ENCODE data around the gene RNASE1. TPM values are rescaled to one million over a fixed set of nuclear protein-coding genes. Genes with fewer than 3 reads are reported as not detected.

RNASE1 gene
- total and polyA plus RNA-seq, 2 donors (not counting 3 experiments of a cell fraction or from before 2014, with no cell fraction given) = 182 to 909 TPM

DNA sequence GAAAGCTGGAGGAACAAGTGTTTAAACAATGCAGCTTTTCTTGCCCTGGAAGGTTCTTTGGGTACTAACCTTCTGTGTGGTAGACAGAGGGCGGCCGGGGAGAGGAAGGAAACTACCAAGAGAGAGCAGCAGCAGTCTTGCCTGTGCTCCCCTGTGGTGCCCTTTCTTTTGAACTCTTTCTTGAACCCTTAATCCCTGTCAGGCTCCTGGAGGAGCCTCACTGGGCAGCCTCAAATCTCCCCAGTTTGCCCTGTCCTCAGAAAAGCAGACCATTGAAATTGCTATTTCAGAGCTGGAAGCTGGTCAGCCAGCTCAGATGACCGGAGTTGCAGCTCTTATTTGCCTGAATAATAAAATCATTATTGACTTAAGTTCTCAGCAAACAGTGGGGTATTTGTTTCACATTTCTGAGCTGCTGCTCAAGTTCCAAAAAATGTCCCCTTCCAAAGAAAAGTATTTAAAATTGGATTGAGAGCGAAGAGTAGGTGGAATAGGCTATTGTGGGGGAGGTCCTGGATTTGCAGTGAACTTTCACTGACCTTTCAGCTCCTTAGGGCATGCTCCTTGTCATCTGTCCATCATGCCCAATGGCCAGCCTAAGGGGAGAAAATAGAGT lies 46.4 kb upstream of the RNASE1 start:
- no peaks in the 10 kb centered on the region for H3K4me1 ChIP-seq (ENCODE audit: control insufficient read depth, extremely low read depth, insufficient read depth, low read length)
- ChIA-PET POLR2A (no interaction called here), CTCF (interaction anchor here (0.9 to 2.7 kb wide), 6 partner anchors 9 to 152 kb away, joined by 3 to 19 read pairs (median 7); no protein-coding TSS in a partner anchor)
- FAIRE-seq (no peak), DNase-seq (ENCODE audit: low read depth, low spot score) (no peak)
- H3K4me3 ChIP-seq (replicated peaks in 1 of 3; ENCODE audit: insufficient read depth in 1 of 3, low read depth in 1 of 3, low read length in 3 of 3) = no peak overlapping the region
- H3K27me3 ChIP-seq (ENCODE audit: control insufficient read depth in 2 of 2, insufficient read depth in 2 of 2, low read length in 2 of 2) = peaks cover 2 to 15% of the 10 kb centered on the region in 2 experiments
- H4K20me1 ChIP-seq (replicated peaks; ENCODE audit: control insufficient read depth, extremely low read depth, insufficient read depth, low read length) = no peaks in the 10 kb centered on the region
- no peak overlapping the region for H2AFZ ChIP-seq (ENCODE audit: low read depth, low read length)
- no TSS peak for BruUV-seq (replicated peaks)
- H3K9me1 ChIP-seq (replicated peaks; ENCODE audit: control insufficient read depth, extremely low read depth, insufficient read depth, low read length) = no peaks in the 10 kb centered on the region
- H3K79me2 ChIP-seq (ENCODE audit: control insufficient read depth, insufficient read depth, low read length) = no peaks in the 10 kb centered on the region
- no peak overlapping the region for H3K27ac ChIP-seq (ENCODE audit: insufficient read depth, low read depth, low read length)
- no peak overlapping the region for H3K4me2 ChIP-seq (ENCODE audit: insufficient read depth, low read length)
- H3K9me3 ChIP-seq (replicated peaks; ENCODE audit: control insufficient read depth, insufficient read depth, low read length) = no peaks in the 10 kb centered on the region
- intact Hi-C loops (cut with micrococcal nuclease) (loop anchor here (5.0 kb wide), 1 partner anchor 67 kb away; the partner anchor contains the start of gene RNASE6), dilution Hi-C loops (cut with MboI; ENCODE audit: extremely low pct_ligation_motif_present, low sequenced_read_pairs) (no loop called here)
- no peak overlapping the region for H3K9ac ChIP-seq (replicated peaks; ENCODE audit: extremely low read depth, insufficient read depth, low read length)
- no peak for TF ChIP-seq JUN (IDR thresholded peaks at IDR 0.05; ENCODE audit: borderline replicate concordance, insufficient read depth, insufficient read length, low read depth)
- TF ChIP-seq MYC (IDR thresholded peaks at IDR 0.05; ENCODE audit: low read depth, low read length) = no peak
- TF ChIP-seq POLR2AphosphoS5 (IDR thresholded peaks at IDR 0.05; ENCODE audit: insufficient read depth, low read depth, low read length) = no peak
- TF ChIP-seq GATA2 (IDR thresholded peaks at IDR 0.05; ENCODE audit: insufficient read depth, insufficient read length, low read depth, low read length) = no peak
- TF ChIP-seq, protein P1, sequence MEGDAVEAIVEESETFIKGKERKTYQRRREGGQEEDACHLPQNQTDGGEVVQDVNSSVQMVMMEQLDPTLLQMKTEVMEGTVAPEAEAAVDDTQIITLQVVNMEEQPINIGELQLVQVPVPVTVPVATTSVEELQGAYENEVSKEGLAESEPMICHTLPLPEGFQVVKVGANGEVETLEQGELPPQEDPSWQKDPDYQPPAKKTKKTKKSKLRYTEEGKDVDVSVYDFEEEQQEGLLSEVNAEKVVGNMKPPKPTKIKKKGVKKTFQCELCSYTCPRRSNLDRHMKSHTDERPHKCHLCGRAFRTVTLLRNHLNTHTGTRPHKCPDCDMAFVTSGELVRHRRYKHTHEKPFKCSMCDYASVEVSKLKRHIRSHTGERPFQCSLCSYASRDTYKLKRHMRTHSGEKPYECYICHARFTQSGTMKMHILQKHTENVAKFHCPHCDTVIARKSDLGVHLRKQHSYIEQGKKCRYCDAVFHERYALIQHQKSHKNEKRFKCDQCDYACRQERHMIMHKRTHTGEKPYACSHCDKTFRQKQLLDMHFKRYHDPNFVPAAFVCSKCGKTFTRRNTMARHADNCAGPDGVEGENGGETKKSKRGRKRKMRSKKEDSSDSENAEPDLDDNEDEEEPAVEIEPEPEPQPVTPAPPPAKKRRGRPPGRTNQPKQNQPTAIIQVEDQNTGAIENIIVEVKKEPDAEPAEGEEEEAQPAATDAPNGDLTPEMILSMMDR (IDR thresholded peaks at IDR 0.05; ENCODE audit: extremely low read depth in 1 of 2, insufficient read depth in 1 of 2, low read depth in 1 of 2, low read length in 2 of 2) = no peak
- no peak for TF ChIP-seq EZH2 (IDR thresholded peaks at IDR 0.05; ENCODE audit: borderline replicate concordance, low read depth, low read length, severe bottlenecking)
- TF ChIP-seq, protein P2, sequence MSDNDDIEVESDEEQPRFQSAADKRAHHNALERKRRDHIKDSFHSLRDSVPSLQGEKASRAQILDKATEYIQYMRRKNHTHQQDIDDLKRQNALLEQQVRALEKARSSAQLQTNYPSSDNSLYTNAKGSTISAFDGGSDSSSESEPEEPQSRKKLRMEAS (IDR thresholded peaks at IDR 0.05; ENCODE audit: insufficient read depth, insufficient read length) = no peak
- TF ChIP-seq FOS (IDR thresholded peaks at IDR 0.05; ENCODE audit: borderline replicate concordance, insufficient read depth, low read length) = no peak
- no peak for TF ChIP-seq POLR2A (IDR thresholded peaks at IDR 0.05; ENCODE audit: low read depth, low read length)
- H3K36me3 ChIP-seq (ENCODE audit: control insufficient read depth in 2 of 2, extremely low read depth in 1 of 2, insufficient read depth in 2 of 2, low read length in 2 of 2) = no peaks in the 10 kb centered on the region
